ENCODE data around the gene ARFGAP1.
"Not testable (repeated sequence)": the region's sequence is repeated elsewhere in the genome, so short reads cannot be mapped to it uniquely, and the experiment has no call there.

The ARFGAP1 gene

DNA sequence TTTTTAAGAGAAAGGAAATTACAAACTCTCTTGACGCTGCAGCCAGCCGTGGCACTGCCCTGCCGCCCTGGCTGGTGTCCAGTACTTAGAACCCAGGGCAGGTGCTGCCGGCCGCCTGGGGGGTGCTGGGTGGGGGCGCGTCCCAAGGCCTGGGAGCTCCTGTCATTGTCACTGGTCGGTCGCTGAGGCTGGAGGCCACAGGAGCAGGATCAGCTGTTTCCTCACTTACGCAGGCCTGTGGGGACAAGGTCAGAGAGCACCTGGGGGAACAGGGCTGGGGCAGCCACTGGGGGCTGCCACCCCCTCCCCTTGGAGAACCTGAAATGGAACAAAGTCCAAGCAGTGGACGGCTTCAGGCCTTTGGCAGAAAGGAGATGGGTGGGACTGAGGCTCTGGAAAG lies 31.3 kb upstream of the ARFGAP1 start:
- DNase-seq (ENCODE audit: low spot score) = no peak

- DNase-seq (ENCODE audit: low spot score) = no peak
These were observed 29.9 kb upstream of the ARFGAP1 start for GRCh38 chr20:63242736-63243135.

DNA sequence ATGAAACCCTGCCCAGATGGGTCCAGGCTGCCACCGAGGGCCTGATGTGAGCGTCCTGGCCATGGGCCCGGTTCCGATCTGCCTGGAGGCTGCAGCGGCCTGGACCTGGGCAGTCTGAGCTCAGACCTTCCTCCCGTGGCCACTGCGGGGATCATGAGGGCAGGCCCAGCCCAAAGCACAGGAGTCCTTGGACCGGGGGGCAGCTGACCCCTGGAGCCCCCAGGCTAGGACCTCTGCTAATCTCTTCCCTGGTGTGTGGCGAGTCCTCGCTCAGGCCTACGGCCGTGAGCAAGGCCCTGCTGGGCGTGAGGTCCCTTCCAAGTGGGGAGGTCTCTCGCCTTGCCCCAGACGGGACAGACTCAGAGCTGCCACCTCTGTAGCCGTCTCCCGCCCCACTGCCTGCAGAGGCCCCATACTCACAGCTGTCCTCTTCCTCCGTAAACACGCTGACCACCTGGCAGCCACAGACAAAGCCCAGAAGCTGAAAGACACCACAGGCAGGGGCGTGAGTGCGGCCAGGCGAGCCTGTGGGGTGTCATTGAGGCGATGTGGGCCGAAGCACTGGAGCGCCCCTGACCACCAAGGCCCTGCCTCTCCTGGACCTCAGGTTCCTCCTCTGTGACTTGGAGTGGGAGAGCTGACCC lies 28.9 kb upstream of the ARFGAP1 start:
- no peak for DNase-seq (ENCODE audit: low spot score)

GRCh38 chr20:63244468-63244867 lies 28.1 kb upstream of the ARFGAP1 start:
- DNase-seq (ENCODE audit: low spot score) = no peak

DNA sequence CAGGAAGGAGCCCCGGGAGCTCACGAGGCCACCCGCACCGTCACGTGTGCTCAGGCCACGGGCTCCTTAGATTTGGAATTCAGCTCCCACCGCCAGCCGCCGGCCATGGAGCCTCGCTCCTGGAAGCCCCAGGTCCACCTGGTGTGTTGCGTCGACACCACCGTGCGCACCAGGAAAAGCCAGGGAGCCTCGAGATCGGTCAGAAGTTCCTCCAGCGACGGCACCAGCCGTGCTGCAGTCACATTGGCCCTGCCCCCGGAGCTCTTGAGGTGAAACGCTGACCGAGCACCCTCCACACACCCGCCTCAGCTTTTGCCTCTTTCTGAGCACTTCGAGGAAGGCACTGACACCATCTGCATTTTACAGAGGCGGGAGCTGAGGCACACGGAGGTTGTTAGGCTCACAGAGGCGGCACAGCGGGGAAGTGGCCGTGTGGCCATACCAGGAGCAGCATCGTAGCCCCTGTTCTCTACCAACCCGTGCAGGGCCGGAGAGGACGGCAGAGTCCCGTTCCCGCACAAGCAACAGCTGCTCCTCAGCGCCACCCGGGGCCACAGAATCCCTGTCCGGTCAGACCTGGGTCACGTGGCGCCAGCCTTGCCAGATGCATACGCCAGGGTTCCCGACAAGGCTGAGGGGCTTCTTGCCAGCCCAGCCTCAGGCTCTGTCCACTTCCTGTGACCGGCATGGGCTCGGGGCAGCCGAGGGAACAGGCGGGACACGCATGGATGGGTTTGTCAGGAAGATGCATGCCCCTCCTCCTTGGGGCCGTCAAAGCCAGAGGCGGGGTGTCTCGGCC lies 25.9 kb upstream of the ARFGAP1 start:
- DNase-seq (ENCODE audit: low spot score) = no peak

DNA sequence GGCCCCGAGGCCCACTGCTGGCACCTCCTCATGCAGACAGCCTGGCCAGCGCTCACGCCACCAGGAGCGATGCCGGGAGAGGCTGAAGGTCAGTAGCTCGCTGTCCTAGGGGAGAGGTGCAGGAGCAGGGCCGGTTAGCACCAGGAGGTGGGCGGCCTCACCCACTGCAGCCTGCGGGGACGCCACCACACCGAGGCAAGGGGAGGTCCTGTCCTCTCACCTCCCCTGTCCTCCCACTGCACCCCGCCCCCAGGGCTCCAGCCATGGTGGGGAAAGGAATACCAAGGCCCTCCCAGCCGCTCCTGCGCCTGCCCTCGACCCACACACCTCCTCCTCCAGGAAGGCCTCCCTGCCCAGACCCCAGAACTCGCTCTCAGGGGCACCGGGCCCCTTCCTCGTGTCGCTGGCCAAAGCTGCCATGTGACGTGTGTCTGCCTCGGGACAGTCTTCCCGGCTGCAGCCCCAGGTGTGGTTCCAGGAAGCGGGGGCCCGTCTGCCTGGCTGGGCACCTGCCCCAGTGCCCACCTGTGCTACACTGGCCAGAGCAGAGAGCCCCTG lies 24.9 kb upstream of the ARFGAP1 start:
- DNase-seq (ENCODE audit: low spot score) = no peak

DNA sequence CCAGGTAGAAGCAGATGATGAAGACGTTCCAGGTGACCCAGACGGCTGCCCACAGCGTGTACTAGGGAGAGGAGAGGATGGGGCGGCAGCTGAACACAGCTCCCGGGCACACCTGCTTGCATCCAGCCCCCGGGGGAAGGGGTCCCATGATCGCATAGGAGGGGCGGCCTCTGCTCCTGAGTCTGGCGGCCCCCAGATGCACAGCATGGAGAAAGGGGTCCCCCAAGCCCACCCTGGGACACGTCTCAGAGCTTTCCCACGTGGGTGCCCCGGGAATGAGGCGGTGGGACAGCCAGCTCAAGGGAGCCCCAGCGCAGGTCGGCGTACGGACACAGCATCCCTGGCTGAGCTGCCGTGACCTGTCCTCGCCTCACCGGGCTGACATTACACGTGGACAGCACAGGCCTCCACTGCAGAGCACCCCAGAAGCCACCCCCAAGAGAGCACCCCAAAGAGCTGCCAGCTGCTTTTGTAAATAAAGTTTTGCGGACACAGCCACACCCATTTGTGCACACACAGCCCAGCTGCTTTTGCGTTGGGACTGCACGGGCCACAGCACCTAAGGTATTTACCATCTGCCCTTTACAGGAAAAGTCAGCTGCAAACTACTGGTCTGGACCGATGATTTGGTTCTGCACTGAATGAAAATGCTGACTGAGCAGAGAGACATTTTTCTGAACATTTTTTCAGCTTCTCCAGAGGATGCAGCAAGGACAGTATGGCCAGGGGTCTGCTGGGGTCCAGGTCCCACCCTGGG lies 23.6 kb upstream of the ARFGAP1 start:
- no peak for DNase-seq (ENCODE audit: low spot score)

DNA sequence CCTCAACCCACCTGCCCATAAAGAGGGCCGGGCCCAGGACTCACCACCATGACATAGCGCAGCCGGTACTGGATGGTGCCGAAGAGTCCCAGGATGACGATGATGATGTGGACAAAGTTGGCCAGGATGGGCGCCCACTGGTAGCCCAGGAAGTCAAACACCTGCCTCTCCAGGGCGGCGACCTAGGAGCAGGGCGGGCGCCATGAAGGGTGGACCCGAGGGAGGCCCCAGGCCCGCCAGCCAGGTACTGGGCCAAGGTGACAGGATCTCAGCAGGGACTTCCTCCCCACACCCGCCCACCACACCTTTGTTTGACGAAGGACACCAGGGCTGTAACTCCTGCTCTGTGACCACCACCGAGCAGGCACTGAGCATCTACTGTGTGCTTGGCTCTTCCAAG lies 22.7 kb upstream of the ARFGAP1 start:
- no peak for DNase-seq (ENCODE audit: low spot score)

GRCh38 chr20:63251350-63251749 lies 21.3 kb upstream of the ARFGAP1 start:
- not testable (repeated sequence) for DNase-seq (ENCODE audit: low spot score)

DNA sequence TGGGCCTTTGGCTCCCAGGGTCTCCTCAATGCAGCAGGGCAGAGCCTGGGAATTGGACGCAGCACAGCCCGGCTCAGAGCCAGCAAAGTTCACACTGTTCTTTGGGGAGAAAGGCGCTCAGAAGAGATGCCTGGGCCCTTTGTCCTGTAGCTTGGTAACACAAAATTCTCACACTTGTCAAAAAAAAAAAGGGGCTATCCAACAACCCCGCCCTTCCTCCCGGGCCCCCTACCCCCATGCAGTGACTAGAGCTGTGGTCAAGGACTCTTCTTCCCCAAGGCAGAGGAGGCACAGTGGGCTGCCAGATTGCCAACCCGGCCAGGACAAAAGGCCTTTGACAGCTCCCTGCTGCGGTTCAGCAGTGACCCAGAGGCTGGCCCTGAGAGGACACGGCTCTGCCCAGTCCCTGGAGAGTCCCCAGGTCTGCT lies 20.3 kb upstream of the ARFGAP1 start:
- DNase-seq (ENCODE audit: low spot score) = no peak

GRCh38 chr20:63253065-63253437 lies 19.6 kb upstream of the ARFGAP1 start:
- DNase-seq (ENCODE audit: low spot score) = no peak

- peak; percentile 46 for DNase-seq (ENCODE audit: low spot score)
These were observed 19.0 kb upstream of the ARFGAP1 start for GRCh38 chr20:63253438-63254231.

GRCh38 chr20:63254232-63254605 lies 18.4 kb upstream of the ARFGAP1 start, which contains the start of gene NKAIN4:
Gene NKAIN4, minus strand, starts transcription at chr20:63254463. Its CDS starts 13 bp downstream, at chr20:63254450.
- no peak for DNase-seq (ENCODE audit: low spot score)

- DNase-seq (ENCODE audit: low spot score) = no peak
These were observed 17.8 kb upstream of the ARFGAP1 start for GRCh38 chr20:63254606-63255384.

- no peak for DNase-seq (ENCODE audit: low spot score)
These were observed 16.5 kb upstream of the ARFGAP1 start for GRCh38 chr20:63255931-63256704.

DNA sequence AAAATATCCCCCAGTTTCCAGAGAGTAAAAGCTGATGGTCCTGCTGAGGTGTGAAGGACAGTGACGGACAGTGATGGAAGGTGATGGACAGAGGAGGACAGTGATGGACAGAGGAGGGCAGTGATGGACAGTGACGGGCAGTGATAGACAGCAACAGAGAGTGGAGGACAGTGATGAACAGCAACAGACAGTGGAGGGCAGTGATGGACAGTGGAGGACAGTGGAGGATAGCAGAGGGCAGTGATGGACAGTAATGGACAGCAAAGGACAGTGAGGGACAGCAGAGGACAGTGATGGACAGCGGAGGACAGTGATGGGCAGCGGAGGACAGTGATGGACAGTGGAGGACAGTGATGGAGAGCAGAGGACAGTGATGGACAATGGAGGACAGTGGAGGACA lies 15.7 kb upstream of the ARFGAP1 start:
- no peak for DNase-seq (ENCODE audit: low spot score)

DNA sequence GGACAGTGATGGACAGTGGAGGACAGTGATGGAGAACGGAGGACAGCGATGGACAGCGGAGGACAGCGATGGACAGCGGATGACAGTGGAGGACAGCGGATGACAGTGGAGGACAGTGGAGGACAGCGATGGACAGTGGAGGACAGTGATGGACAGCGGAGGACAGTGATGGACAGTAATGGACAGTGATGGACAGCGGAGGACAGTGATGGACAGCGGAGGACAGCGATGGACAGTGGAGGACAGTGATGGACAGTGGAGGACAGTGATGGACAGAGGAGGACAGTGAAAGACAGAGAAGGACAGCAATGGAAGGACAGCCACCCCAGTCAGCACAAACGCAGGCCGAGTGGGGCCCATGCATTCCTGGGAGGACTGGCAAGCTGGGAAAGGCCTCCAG lies 15.0 kb upstream of the ARFGAP1 start:
- no peak for DNase-seq (ENCODE audit: low spot score)

GRCh38 chr20:63258781-63259180 lies 13.8 kb upstream of the ARFGAP1 start:
- DNase-seq (ENCODE audit: low spot score) = no peak

DNA sequence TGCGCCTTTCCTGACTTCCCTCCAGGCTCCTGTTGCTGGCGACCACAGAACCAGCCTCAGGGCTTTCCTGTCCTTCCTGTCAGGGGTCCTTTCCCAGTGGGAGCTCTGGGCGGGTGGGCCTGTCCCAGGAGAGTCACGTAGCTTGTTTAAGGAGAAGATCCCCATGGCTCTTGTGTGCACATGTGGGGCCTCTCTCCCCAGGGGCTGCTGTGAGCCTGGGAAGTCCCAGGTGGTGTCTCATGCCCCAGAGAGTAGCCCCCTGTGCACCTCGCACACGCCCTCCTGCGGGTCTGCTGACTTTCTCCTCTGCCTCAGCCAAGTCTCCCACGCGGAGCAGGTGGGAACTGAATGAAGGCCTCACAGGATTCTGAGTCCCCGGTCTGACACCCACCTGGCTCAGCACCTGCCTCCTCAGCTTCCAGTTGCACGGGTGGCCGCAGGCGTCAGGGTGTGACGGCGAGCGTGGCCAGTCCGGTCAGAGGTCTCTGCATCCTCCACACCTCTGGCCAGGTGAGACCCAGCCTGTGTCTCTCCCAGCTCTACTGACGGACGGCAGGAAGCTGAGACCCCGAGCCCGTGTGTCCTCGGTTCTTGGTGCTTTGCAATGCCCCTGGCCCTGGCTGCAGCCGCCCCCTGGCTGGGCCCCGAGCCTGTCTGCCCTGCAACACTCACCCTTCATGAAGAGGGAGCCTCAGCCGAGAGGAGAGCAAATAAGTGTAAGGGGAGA lies 12.7 kb upstream of the ARFGAP1 start:
- DNase-seq (ENCODE audit: low spot score) = no peak

DNA sequence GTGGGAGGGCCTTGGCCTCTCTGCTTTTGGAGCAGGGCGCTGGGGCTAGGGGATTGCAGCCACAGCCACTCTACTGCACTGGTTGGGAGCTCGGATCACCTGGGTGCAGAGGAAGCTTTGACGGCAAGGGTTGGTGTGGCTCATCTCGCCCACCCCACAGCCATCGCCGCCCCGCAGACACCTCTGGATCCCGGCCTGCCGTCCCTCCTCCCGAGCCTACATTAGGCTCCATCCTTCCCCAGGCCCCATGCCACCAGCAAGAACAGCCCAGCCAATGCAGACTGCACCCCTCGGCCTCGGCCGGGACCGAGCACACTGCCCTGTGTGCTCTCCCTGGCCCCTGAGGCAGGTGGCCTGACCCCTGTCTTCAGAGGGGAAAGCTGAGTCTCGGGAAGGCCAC lies 12.1 kb upstream of the ARFGAP1 start:
- DNase-seq (ENCODE audit: low spot score) = no peak
